Measurements from ENCODE around the gene PARP3.

GRCh38 chr3:51988286-51989146 lies 46.4 kb downstream of the PARP3 start:
- TF ChIP-seq ZBTB7A (IDR thresholded peaks at IDR 0.05; ENCODE audit: low read depth) (no peak), TEAD4 (IDR thresholded peaks at IDR 0.05) (no peak), RAD21 (IDR thresholded peaks at IDR 0.05; ENCODE audit: low read depth) (no peak), CREB1 (IDR thresholded peaks at IDR 0.05; ENCODE audit: low read depth) (no peak), CEBPB (IDR thresholded peaks at IDR 0.05) (no peak), REST (IDR thresholded peaks at IDR 0.05; ENCODE audit: low read depth) (no peak), EP300 (IDR thresholded peaks at IDR 0.05; ENCODE audit: borderline replicate concordance) (no peak), EGR1 (IDR thresholded peaks at IDR 0.05) (no peak), FOXM1 (IDR thresholded peaks at IDR 0.05; ENCODE audit: borderline replicate concordance, low read depth) (no peak), YY1 (IDR thresholded peaks at IDR 0.05; ENCODE audit: low read depth) (no peak), MAX (IDR thresholded peaks at IDR 0.05) (no peak), TCF12 (IDR thresholded peaks at IDR 0.05; ENCODE audit: low read depth) (no peak), TAF1 (IDR thresholded peaks at IDR 0.05; ENCODE audit: low read depth) (no peak)
